HG02973 (cell line): ENCODE results near the gene MYB.

Source experiments
- ATAC-seq: cut with Tn5 transposase; IDR thresholded peaks from one replicate; pipeline ENCODE4 v1.9.1; 2021; ENCODE audit warnings: moderate library complexity; ENCODE audit not compliant: unreplicated experiment

The MYB gene

DNA sequence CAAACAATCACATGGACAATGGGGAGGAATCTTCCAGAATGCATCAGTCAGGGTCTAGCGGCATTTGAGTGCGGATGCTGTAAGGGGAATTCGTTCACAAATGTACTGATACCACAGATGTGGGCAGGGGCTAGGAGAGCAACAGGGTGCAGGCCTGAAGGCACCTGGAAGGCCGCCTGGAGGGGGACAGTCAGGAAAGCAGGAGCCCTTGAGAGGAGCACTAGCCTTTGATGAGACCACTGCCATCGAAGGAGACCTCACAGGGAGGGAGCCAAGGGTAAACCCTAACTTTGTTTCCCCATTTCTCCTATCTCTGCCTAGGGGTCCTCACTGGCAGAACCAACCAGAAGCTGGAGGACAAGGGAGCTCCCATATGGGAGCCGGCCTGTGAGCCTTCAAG is 38.2 kb downstream of the MYB start:
- no peak for ATAC-seq

DNA sequence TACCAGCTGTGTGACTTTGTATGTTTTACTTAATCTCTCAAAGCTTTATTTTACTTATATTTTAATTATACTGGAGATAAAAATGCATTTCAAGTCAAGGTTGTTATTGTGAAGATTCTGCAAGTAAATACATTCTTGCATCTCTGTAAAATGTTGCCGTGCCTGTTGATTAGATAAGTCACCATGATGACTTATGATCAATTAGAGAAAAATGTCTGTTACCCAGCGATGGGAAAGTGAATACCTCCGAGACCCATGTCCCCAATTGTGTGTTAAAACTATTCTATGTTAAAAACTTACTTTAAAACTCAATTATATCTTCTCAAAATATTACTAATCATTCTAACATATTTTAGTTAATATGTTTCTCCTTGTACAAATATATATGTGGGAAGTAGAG is 39.9 kb downstream of the MYB start:
- ATAC-seq, result no peak

DNA sequence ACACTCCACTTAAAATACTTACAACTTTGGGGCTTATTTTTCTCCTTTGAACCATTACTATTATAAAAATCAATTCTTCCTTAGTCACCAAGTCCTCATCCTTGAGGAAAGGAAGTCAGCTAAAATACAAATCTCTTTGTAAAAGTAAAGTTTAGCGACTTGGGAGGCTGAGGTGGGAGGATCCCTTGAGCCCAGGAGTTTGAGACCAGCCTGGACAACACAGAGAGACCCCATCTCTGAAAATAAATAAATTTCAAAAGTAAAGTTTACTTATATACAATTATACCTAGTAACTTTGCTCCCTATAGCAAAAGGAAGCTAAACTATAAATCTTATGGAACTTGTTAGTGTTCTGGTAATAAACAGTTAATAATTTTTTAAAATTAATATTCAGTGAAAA is 40.4 kb downstream of the MYB start:
- ATAC-seq, result no peak

DNA sequence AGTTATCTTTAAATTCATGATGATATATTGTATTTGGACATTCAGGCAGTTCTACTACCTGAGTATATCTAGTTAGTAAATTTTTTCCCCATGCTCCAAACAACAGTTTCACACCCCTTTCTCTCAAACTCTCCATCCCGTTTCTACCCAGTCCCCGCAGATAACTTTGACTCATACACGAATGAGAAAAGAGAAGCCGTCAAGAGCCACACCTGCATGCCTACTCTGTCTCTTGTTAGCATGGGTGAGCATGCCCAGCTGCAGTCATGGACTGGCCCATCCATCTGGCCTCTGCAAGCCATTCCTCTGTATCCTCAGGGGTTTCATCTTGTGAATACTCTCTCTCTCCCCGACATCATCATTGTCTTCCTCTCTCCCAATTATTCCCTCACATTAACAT is 41.5 kb downstream of the MYB start:
- no peak for ATAC-seq

DNA sequence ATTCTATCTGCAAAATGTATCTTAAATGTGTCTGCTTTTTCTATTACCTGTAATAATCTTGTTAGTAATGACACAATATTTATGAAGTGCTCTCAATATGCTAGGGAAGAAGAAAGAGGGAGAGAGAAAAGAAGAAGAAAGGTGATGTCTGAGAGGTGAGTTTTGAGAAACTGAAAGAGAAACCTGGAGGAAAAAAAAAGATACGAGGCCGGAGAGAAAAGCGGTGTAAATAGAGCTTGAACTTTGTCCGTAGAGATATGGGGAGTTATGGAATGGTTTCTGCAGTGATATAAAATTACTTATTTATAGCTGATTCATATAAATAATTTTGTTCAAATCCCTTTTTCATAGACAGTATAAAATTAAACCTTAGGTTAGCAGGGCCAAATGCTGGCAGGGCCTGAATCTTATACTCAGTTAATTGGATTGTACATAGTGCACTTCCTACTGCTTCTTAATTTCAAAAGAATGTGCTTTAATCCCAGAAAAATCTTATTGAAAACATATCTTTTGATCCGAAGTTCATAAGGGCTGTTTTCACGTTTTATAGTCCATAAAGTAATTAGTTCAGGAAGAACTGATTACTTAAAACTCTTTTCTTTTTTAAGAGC is 43.0 kb downstream of the MYB start:
- no peak for ATAC-seq

DNA sequence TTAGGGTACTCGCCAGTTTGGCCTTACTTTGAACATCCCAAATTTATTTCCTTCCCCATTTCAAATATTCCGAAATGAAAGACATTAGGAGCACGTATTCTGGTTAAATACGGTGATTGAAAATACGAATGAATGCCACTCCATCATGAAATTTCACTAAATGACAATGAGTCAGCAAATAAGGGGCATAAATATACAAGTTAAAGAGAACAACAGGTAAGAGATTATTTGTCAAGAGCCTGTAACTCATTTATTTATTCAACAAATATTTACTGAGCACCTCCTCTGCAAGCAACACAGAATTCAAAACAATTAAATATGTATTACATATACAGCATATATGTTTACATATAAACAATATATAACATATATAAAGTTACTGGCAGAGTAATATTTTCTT is 44.8 kb downstream of the MYB start:
- no peak for ATAC-seq

DNA sequence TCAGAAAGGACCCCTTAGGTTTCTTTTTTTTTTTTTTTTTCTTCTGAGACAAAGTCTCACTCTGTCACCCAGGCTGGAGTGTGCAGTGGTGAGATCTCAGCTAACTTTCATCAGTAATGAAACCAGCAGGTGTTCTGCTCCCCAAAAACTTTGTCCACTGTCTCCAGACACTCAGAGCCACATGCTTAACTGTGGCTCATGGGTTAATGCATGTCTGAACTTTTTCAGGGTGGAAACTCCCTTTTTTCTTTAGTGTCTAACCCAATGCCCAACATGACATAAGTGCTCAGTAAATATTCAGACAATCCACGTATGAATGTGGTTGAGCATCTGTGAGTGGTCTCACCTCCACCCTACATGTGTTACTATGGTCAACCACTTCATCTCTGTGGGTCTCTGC is 45.4 kb downstream of the MYB start:
- ATAC-seq, result peak; percentile 64

DNA sequence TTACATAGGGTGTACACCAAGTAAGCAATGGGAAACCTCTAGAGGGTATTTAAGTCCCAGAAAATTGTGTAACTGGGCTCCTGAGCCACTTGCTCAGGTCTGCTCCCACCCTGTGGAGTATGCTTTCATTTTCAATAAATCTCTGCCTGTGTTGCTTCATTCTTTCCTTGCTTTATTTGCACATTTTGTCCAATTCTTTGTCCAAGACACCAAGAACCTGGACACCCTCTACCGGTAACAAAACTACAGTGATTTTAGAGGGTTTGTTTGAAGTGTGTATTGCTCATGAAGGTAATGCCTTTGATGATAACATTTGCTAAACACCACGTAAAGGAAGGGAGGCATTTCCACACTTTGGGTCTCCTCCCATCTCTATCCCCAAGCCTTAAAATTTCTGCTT is 46.2 kb downstream of the MYB start:
- ATAC-seq, result no peak

DNA sequence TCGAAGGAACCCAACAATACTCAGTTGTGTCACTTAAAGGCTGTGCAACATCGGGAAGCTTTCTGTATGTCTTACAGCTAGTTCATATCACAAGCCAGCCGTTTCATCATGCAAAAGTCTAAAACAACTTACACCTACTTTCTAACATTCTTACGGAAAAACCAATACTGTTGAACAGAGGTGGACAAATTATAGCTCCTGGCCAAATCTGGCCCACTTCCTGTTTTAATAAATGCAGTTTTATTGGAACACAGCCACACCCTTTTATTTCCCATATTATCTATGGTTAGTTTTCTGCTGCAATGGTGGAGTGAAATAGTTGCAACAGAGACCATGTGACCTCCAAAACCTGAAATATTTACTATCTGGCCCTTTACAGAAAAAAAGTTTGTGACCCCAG is 46.6 kb downstream of the MYB start:
- ATAC-seq, result no peak

DNA sequence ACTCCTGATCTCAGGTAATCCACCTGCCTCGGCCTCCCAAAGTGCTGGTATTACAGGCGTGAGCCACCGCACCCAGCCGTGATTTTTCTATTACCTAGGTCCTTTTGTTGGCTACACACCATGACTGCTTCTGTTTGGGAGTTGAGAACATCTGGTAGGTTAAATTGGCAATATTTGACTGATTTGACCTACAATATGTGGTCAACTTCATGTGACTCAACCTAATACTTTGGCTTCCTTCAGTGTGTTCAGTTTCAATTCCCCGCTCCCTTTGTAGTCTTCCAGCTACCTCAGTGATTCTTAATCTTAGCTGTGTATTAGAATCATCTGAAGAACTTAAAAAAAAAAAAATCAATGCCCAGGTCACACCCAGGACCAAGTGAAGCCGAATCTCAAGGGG is 47.4 kb downstream of the MYB start:
- peak; percentile 51 for ATAC-seq

DNA sequence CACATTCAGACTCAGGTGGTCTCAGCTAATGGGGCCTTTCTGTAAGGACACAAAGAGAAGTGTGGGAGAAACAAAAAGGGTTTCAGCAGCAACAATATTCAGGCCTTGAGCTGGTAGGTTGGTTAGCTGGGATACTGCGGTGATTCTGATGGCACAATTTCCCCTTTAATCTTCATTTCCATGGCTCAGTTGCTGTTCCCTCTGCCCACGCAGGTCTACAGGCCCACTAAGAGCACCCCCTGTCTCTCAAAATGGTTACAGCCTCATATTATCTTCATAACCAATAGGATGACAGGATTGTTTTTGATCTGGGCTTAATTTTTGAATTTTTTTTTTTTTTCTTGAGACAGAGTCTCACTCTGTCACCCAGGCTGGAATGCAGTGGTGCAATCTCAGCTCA is 48.9 kb downstream of the MYB start:
- no peak for ATAC-seq

DNA sequence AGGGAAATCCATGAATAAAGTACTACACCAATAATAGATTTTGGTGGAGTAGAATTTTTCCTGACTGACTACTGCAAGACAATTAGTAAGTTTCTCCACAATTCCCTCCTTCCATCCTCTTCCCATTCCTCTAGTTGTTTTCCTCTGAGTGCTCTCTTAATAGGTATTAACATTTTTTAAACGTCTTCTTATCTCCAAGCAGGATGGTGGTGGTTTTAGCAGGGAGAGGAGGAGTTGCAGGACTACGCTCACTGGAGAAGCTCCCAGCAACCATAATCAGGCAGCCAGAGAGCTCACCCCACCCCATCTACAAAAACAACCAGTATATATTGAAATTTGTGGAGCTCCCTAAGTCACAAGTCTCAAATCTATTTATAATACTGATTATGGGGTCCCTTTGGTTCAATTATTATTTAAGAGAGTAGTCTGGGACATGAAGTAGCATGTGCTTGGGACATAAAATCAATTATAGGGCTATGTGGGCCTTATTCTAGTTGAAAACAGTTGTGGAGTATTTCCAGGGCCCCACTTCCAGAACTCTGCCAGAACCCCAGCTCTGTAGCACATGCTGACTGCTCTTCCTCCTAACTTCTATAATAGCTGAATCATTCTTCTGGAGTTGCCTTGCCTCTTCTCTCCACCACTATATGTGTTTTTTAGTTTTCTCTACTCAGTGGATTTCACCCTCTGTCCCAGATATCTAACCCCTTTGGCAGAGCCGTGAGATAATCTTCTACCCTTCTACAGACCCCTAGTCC is 49.8 kb downstream of the MYB start:
- ATAC-seq, result no peak

DNA sequence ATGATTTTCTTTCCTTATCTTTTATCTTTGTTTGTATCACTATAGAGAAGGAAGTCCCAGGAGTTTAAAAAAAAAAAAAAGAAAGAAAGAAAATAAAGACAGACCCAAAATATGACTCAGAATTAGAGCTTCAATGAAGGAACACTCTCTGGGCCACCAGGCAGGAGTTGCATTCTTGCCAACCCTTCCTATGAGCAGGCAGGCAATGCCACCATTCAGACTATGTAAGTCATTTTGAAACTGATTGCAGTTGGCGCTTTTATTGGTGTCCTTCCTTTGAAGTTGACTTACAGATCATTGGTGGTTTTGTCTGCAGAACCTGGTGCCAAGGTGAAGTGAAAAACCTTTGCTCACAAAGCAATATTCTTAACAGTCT is 50.3 kb downstream of the MYB start:
- ATAC-seq, result no peak

DNA sequence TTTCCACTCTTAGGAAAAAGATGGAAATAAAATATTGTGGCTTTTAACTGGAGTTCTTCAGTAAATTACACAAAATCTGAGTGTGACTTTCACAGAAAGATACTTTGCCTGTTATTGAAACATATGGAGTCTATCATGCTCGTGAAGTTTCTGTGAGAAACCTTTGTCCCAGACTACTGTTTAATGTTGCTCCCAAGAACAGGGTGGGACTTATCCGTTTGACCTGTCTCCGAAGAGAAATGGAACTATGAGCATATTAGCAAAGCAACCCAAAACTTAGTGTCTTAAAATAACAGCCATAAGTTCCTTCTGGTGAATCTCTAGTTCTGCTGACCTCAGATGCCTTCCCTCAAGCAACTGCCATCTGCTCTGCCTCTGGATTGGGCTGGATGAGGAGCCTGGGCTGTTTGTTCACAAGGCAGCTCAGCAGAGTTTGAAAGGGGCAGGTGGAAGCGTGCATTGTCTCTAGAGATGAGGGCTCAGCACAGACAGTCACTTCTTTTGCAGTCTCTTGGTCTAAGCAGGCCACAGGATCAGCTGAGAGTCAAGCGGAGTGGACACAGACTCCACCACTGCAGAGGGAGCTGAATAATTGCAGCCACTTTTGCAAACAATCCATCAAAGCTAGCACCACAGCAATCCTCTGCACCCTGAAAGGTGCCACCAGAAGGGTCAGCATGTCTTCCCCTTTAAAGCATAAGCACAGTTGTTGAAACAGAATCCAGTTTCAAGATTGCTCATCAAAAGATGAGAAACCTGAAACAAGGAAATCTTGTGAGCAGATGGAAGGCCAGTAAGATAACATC is 52.8 kb downstream of the MYB start:
- ATAC-seq, result peak; percentile 62

DNA sequence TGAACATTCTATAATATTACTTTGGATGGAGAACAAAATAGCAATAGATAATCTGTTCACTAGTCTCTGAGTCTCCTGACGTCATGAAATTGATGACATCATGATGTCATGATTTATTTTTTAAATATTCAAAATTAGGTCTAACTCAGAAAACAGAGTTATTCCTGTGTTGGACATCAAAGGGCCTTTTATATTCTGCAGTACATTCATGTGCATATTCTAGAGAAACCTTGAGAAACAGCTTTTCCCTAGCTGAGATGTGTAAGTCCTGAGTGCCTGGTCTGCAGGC is 53.3 kb downstream of the MYB start:
- no peak for ATAC-seq

DNA sequence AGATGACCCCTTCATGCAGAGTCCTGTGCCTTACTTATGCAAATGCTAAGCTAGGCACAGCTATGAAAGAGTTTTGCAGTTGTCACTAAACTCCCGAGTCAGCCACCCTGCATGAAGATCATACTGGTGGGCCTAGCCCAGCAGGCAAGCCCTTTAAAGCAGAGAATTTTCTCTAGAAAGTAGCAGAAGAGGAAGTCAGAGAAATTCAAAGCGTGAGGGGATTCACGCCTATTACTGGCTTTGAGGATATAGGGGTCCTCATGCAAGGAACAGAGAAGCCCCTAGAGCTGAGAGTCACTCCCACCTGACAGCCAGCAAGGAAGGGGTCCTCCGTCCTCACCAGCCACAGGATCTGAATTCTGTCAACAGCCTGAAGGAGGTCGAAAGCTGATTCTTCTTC is 54.6 kb downstream of the MYB start:
- no peak for ATAC-seq

DNA sequence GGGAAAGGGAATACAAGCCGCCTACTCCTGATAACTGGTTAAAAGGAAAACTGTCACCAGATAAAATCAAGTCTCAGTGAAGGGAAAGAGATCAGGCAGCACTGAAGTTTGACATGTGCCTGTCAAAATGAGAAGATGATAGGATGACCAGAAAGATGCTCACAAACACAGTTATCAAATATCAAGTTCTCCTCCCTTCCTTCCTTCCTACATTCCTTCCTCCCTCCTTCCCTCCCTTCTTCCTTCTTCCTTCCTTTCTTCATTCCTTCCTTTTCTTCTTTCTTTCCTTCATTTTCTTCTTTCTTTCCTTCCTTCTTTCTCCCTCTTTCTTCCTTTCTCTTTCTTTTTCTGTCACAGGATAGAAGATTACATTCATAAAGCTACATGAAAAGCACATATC is 55.2 kb downstream of the MYB start:
- no peak for ATAC-seq

DNA sequence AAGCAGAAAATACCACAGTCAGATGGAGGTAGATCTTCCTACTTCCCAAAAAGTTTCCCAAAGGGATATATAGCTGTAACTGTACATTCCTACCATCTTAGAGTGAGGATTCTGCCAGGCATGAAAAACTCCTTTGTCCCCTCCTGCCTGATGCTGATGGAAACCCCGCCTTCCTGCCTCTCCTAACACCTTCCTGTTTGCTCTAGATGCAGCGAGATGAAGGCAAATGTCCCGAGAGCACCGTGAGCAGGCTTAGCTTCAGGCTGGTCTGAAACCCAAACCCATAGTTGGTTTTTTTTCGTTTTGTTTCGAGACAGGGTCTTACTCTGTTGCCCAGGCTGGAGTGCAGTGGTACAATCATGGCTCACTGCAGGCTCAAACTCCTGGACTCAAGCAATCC is 55.6 kb downstream of the MYB start:
- no peak for ATAC-seq

DNA sequence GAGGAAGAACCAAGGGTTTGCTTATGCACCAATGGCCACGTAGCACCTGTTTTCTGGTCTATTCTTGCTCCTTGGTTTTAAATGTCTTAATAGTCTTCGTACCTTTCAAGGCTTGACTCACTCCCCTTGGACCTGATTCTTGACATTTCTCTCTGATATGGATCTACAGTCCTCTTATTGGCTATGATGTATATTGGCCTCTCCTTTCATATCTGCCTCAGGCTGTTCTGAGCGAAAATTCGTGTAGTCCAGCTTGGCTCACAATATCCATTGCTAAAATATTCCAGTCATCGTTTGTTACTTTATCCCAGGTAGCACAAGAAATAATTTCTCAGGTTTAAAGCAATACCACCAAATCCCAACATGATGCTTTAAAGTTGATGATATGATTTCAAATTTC is 59.6 kb downstream of the MYB start:
- ATAC-seq, result no peak

DNA sequence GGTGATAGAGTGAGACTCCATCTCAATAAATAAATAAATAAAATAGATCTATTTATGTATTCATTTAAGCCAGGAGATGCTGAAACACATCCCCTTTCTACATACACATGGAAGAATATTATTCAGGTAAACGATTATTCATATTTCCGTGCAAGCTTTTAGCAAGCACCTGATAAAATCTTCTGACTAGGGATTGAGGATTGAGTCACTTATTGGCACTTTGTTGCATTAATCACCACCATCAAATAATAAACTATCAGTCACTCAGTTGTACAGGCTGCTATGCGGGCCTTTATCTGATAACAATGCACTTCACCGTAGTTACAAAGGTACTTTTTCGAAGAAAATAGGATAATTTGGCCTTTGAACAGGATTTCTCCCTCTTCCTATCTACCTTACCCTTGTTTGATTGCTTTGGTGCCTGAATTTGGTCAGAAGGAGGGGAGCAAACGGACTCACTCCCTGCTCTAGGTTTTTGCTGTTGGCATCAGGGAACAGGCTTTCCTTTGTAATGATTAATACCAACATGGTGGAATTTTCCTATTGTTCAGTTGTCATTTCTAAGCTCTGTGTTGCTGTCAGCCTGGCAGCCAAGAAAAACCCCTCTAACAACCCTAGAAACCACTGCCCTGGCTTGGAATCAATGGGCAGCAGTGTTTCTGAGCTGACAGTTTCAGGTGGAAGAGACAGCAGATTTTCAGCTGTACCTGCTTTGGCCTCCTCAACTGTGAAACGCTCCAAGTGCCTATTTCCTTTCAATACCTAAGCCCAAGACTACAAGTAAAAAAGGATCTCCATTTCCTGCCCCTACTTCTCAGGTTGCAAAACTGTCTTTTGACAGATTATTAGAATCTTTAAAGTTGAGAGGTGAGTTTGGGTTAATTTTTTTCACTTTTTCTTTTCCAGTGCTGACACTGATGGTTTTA is 63.0 kb downstream of the MYB start:
- ATAC-seq, result no peak

DNA sequence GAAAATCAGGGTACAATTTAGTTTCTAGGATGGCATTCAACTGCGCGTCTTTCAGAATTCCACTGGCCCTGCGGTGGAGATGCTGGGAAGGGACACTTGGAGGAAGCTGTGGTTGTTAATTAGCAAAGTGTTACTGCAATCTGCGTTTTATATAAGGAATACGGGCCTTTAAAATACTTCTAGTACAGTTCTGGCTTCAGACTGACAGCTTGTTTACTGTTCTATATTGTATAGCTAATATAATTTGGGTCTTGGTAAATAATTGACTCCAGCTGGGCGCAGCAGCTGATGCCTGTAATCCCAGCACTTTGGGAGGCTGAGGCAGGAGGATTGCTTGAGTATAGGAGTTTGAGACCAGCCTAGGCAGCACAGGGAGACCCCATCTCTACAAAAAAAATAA is 63.7 kb downstream of the MYB start:
- ATAC-seq, result no peak
